Mucosa of gallbladder (tissue), 1 donor: ENCODE measurements around the gene NAALAD2. TPM values are rescaled to one million over a fixed set of nuclear protein-coding genes. Genes with fewer than 3 reads are reported as not detected.
"Not testable (repeated sequence)": the region's sequence is repeated elsewhere in the genome, so short reads cannot be mapped to it uniquely, and the experiment has no call there.

Experiments used
- DNase-seq: peaks from one replicate; pipeline ENCODE4 v3.0.0-alpha.2; 2020; ENCODE audit warnings: low spot score
- total RNA-seq: library from RNA; stranded (reverse); gene quantifications from one replicate; pipeline ENCODE4 v1.2.1, GENCODE V29; 2021
- donor health status: DM: no; HTN: no; CAD: no.

Gene NAALAD2
- 0.95 TPM for total RNA-seq

GRCh38 chr11:90134478-90135003 lies at the start of gene NAALAD2:
NAALAD2 (plus strand) TSS chr11:90134663; CDS start chr11:90134759, 96 bp downstream.
- no peak for DNase-seq

DNA sequence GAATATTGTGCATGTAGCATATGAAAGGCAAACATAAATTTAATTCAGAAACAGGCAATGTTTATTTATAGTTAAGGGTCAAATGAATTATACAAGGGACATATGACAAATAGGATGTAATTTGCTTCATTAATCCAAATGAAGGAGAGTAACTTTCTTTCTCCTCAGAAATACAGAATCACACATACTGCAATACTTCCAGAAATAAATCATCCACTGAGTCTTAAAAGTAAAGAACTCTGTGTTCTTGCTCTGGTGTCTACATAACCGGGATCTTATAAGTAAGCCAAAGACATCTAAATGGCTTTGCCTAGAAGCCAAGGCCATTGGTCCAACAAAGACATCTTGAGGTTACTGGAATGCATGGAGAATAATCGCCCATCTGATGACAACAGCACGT lies 48.8 kb upstream of the NAALAD2 start, which contains the start of gene UBTFL1:
Gene UBTFL1 (plus strand): TSS at position 301 of the 400 bp plus-strand sequence. CDS start 0 bp downstream, at position 301.
- not testable (repeated sequence) for DNase-seq

- DNase-seq: not testable (repeated sequence)
Observed at GRCh38 chr11:90088731-90089130, 45.7 kb upstream of the NAALAD2 start.

- DNase-seq: not testable (repeated sequence)
Observed at GRCh38 chr11:90095230-90095924, 39.1 kb upstream of the NAALAD2 start.

DNA sequence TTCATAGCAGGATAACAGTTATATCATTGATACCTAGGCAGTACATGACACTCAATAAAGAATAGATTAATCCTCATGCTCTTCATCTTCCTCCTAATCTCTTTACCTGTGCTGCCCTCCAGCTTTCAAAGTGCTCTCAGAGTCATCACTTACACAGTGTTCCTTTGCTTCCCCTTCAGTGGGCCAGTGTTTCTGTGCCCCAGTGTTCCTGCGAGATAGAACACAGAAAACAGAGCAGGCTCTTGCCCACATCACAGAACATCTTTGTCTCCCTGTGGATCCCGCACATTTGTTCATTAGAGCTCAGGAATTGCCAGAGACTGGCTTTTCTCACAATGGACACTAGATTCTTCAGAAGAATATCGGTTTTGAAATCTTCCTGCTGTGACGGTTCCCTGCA lies 36.2 kb upstream of the NAALAD2 start:
- not testable (repeated sequence) for DNase-seq

- no peak for DNase-seq
Observed at GRCh38 chr11:90100431-90100830, 34.0 kb upstream of the NAALAD2 start.

GRCh38 chr11:90113541-90113940 lies 20.9 kb upstream of the NAALAD2 start:
- no peak for DNase-seq

GRCh38 chr11:90120191-90120590 lies 14.3 kb upstream of the NAALAD2 start:
- DNase-seq: no peak

- DNase-seq: no peak
Observed at GRCh38 chr11:90124371-90124770, 10.1 kb upstream of the NAALAD2 start.

- no peak for DNase-seq
Observed at GRCh38 chr11:90124946-90125345, 9.5 kb upstream of the NAALAD2 start.

- DNase-seq: no peak
Observed at GRCh38 chr11:90133560-90134477, 644 bp upstream of the NAALAD2 start.

DNA sequence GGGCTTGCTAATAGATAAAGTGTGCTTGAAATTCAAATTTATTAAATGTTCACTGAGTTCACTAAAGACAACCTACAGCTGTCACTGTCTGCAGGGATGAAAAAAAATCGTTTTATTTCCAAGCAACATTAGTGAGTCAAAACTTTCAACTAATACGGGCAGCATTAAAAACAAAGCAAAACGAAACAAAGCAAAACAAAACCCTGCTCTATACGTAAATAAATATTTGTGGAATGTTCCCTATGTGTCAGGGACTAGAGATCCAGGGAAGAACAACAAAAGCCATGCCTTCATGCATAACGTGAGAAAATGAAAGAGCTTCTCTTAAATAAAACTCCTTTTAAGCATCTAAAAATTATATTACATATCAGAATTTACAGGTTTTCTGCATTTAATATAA lies 553 bp downstream of the NAALAD2 start:
- no peak for DNase-seq

DNA sequence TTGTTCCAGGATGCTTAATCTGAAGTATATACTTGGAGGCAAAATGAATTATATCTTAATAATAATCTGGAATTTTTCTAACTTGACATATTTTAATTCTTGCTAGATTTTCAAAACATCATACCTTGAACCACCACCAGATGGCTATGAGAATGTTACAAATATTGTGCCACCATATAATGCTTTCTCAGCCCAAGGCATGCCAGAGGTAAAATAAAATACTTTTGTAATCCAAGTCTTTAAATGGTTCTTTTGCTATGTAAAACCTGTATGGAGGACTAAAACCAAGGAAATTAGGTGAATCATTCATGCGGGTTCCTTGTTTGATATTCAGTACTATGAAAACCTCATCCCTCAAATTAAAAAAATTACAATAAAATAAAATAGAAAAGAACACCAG lies 14.4 kb downstream of the NAALAD2 start:
- DNase-seq: no peak

GRCh38 chr11:90166982-90167573 lies 32.6 kb downstream of the NAALAD2 start:
- not testable (repeated sequence) for DNase-seq

DNA sequence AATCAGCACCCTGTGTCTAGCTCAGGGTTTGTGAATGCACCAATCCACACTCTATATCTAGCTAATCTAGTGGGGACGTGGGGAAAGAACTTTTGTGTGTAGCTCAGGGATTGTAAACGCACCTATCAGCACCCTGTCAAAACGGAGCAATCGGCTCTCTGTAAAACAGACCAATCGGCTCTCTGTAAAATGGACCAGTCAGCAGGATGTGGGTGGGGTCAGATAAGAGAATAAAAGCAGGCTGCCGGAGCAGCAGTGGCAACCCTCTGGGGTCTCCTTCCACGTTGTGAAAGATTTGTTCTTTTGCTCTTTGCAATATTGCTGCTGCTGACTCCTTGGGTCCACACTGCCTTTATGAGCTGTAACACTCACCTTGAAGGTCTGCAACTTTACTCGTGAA lies 33.2 kb downstream of the NAALAD2 start:
- not testable (repeated sequence) for DNase-seq

DNA sequence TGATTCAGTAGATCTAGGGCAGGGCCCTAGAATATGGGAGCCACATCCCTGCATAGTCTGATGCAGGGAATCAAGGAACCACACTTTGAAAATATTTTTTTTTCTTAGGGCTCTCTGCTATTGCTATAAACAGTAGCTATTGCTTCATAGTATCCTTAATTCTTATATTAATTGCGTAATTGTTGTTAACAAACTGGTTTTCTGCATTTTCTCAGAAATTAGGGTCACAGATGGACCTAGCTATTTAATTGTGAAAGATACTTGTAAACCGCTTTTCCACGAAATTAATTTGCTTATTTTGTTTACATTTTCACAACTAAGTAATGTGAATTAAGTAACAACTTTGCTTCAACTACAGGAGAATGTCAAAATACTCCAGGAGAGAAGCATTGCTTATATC lies 34.1 kb downstream of the NAALAD2 start:
- no peak for DNase-seq

DNA sequence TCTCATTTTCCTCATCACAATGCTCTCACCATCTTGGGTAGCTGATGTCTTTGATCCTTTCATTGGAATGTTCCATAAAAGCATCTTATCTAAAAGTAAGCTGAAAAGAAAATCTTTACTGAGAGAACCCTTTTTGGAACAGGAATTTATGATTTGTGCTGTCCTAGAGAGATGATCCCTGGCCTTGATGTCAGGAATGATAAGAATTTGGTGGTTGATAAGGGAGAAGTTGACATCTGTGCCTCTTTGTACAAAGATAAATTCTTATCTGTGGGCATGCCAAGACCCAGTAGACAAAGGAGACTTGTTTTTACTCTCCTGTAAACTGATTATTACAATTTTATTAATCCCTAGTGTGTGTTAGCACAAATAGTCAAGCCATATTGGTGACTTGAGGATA lies 36.9 kb downstream of the NAALAD2 start:
- DNase-seq: no peak

DNA sequence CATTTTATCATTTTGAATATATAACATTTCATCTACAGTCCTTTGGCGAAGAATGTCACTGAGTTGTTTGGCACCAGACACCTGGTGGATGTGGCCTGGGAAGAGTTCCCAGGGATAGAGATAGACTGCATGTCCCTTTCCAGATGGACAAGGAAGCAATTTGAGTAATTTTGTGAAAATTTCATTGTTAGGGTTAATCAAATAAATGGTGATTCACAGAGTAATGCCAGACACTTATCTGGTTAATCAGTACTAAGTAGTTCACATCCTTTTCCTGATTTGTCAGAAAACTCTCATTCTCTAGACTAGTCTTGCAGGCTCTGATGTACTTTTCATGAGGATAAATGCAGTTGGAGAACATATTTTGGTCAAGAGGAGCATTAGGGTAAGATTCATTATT lies 41.6 kb downstream of the NAALAD2 start:
- no peak for DNase-seq

GRCh38 chr11:90178751-90179150 lies 44.3 kb downstream of the NAALAD2 start:
- no peak for DNase-seq

DNA sequence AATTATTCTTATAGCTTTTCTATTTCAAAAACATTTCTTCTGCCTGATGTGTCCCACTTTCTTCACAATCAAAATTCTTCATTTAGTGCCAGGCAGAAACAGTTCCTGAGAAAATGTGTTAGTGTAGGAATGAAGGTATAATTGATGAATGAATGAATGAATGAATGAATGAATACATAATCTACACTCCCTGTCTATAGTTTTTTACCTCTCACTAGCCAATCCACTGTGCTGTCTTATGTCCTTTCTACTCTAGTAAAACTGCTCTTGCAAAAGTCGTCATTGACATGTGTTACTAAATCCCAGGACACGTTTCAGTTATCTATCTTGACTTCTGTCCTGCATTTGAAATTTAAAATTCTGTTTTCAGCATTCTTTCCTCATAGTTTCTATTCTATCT lies 45.5 kb downstream of the NAALAD2 start:
- no peak for DNase-seq

DNA sequence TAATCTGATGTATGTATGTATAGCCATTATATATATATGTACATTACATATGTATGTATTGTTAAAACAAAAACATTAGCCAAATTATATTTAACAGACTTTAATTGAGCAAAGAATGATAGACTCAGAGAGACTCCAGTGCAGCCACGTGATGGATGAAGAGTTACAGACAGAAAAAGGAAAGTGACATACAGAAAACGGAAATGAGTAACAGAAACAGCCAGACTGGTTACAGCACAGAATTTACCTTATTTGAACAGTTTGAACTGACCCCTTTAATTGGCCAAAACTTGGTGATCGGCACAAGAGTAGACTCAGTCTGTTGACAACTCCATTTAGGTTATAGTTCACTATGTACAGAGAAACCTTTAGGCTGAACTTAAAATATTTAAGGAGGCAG lies 53.4 kb downstream of the NAALAD2 start:
- DNase-seq: no peak

DNA sequence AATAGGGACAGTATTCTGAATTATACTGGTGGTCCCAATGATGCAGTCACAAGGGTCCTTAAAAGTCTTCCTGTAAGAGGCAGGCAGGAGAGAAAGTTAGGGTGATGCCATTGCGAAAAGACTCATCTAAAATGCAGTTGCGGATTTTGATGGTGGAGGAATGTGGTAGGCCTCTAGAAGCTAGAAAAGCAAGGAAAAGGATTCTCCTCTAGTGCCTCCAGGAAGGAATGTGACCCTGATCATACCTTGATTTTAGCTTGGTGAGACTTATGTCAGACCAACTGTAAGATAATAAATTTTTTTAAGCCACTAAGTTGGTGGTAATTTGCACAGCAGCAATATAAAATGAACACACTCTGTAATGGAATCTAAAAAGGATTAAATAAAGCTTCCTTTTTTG lies 54.5 kb downstream of the NAALAD2 start:
- DNase-seq: no peak
